GM12878 (cell line): ENCODE results near the gene GAPDHS. TPM values are rescaled to one million over a fixed set of nuclear protein-coding genes. Genes with fewer than 3 reads are reported as not detected.

Source experiments
- BHLHE40 ChIP-seq, 2 experiments: fragments of 450-650 bp in 1 of 2; IDR thresholded peaks; 2 replicates each; pipeline ENCODE4 v1.6.1; 2011 to 2017; ENCODE audit warnings: low read depth in 2 of 2, borderline replicate concordance in 1 of 2, improper control_type of control experiment in 1 of 2, low read length in 1 of 2, mild to moderate bottlenecking in 1 of 2
- CEBPB ChIP-seq, 2 experiments: fragments of 150-350 bp in 1 of 2; IDR thresholded peaks; 2 replicates each; pipeline ENCODE4 v1.6.1; 2012 to 2014; ENCODE audit warnings: low read depth in 2 of 2, low read length in 2 of 2, borderline replicate concordance in 1 of 2, inconsistent platforms in 1 of 2
- CREM ChIP-seq: IDR thresholded peaks from 2 replicates; pipeline ENCODE4 v1.6.1; 2014; ENCODE audit warnings: antibody characterized with exemption, low read depth
- KLF5 ChIP-seq: fragments of 450-650 bp; IDR thresholded peaks from 2 replicates; pipeline ENCODE4 v1.6.1; 2014; ENCODE audit warnings: mild to moderate bottlenecking; ENCODE audit not compliant: partially characterized antibody
- MAX ChIP-seq: IDR thresholded peaks from 2 replicates; pipeline ENCODE4 v1.6.1; 2012; ENCODE audit warnings: low read depth, low read length, improper control_type of control experiment
- MXI1 ChIP-seq: fragments of 150-350 bp; IDR thresholded peaks from 2 replicates; pipeline ENCODE4 v1.6.1; 2011; ENCODE audit warnings: low read depth, mild to moderate bottlenecking, inconsistent platforms, low read length, improper control_type of control experiment
- RCOR1 ChIP-seq: conservative IDR thresholded peaks from 2 replicates; pipeline ENCODE4 v1.6.1; 2012; ENCODE audit warnings: low read depth, low read length, improper control_type of control experiment
- polyA plus RNA-seq, 11 experiments: library from polyadenylated mRNA; depleted of rRNA in 4 of 11; unstranded in 6 of 11; stranded (reverse) in 5 of 11; fragments of >200 nt; fragmentation: Nextera tagmentation in 4 of 11; fragmentation: Illumina TruSeq in 1 of 11; extraction: Ambion mirVana in 4 of 11; extraction: Trizol in 1 of 11; gene quantifications; 1 replicate in 1 of 11; 2 replicates in 10 of 11; pipeline versions ENCODE4 v1.2.1 to v1.2.3, GENCODE V29; 2011 to 2016; ENCODE audit warnings: inconsistent platforms in 2 of 11, missing spikeins in 2 of 11, low read depth in 1 of 11
- total RNA-seq, 4 experiments: library from RNA; depleted of rRNA in 3 of 4; stranded (reverse); fragments of >200 nt in 3 of 4; fragmentation: Illumina TruSeq in 1 of 4; extraction: Trizol in 1 of 4; gene quantifications; 2 replicates each; pipeline versions ENCODE4 v1.2.1 to v1.2.3, GENCODE V29; 2013 to 2021
- TF ChIP-seq, protein P1 (sequence below): fragments of 450-650 bp; IDR thresholded peaks from 2 replicates; pipeline ENCODE4 v1.6.1; 2017; ENCODE audit warnings: mild to moderate bottlenecking
- TF ChIP-seq, protein P2 (sequence below): fragments of 450-650 bp; IDR thresholded peaks from 2 replicates; pipeline ENCODE4 v1.6.1; 2017; ENCODE audit warnings: low read depth, mild to moderate bottlenecking, moderate library complexity
- TF ChIP-seq, protein P3 (sequence below): fragments of 150-350 bp; IDR thresholded peaks from 2 replicates; pipeline ENCODE4 v1.6.1; 2016; ENCODE audit warnings: low read depth, low read length
- TF ChIP-seq, protein P4 (sequence below): fragments of 450-650 bp; IDR thresholded peaks from 2 replicates; pipeline ENCODE4 v1.6.1; 2017; ENCODE audit warnings: mild to moderate bottlenecking, low read depth, inconsistent platforms; ENCODE audit not compliant: poor library complexity, severe bottlenecking
- TF ChIP-seq, protein P5 (sequence below): fragments of 450-650 bp; formaldehyde crosslinking; IDR thresholded peaks from 2 replicates; pipeline ENCODE4 v1.4.0; 2020; ENCODE audit warnings: mild to moderate bottlenecking, moderate library complexity

The GAPDHS gene
- total and polyA plus RNA-seq, 10 of the 15 experiments (the other 5 are each of a cell fraction or from before 2014, with no cell fraction given), result 0.08 TPM; not detected in 9

DNA sequence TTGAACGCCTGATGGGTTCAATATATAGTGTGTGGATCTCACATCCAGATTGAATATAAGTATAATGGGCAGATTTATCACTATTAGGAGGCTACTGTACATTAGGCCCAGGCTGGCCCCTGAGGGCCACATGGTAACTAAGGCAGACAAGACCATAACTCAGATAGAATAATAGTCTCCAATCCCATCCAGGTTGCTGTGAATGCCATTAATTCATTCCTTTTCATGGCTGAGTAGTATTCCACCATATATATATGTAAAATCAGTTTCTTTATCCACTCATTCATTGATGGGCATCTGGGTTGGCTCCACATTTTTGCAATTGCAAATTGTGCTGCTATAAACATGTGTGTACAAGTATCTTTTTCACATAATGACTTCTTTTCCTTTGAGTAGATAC lies 44.7 kb downstream of the GAPDHS start (continued):
- TF ChIP-seq, protein P1, sequence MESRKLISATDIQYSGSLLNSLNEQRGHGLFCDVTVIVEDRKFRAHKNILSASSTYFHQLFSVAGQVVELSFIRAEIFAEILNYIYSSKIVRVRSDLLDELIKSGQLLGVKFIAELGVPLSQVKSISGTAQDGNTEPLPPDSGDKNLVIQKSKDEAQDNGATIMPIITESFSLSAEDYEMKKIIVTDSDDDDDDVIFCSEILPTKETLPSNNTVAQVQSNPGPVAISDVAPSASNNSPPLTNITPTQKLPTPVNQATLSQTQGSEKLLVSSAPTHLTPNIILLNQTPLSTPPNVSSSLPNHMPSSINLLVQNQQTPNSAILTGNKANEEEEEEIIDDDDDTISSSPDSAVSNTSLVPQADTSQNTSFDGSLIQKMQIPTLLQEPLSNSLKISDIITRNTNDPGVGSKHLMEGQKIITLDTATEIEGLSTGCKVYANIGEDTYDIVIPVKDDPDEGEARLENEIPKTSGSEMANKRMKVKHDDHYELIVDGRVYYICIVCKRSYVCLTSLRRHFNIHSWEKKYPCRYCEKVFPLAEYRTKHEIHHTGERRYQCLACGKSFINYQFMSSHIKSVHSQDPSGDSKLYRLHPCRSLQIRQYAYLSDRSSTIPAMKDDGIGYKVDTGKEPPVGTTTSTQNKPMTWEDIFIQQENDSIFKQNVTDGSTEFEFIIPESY, result no peak
- no peak for TF ChIP-seq MAX
- TF ChIP-seq, protein P2, sequence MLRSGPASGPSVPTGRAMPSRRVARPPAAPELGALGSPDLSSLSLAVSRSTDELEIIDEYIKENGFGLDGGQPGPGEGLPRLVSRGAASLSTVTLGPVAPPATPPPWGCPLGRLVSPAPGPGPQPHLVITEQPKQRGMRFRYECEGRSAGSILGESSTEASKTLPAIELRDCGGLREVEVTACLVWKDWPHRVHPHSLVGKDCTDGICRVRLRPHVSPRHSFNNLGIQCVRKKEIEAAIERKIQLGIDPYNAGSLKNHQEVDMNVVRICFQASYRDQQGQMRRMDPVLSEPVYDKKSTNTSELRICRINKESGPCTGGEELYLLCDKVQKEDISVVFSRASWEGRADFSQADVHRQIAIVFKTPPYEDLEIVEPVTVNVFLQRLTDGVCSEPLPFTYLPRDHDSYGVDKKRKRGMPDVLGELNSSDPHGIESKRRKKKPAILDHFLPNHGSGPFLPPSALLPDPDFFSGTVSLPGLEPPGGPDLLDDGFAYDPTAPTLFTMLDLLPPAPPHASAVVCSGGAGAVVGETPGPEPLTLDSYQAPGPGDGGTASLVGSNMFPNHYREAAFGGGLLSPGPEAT, result no peak
- no peak for TF ChIP-seq KLF5
- TF ChIP-seq, protein P3, sequence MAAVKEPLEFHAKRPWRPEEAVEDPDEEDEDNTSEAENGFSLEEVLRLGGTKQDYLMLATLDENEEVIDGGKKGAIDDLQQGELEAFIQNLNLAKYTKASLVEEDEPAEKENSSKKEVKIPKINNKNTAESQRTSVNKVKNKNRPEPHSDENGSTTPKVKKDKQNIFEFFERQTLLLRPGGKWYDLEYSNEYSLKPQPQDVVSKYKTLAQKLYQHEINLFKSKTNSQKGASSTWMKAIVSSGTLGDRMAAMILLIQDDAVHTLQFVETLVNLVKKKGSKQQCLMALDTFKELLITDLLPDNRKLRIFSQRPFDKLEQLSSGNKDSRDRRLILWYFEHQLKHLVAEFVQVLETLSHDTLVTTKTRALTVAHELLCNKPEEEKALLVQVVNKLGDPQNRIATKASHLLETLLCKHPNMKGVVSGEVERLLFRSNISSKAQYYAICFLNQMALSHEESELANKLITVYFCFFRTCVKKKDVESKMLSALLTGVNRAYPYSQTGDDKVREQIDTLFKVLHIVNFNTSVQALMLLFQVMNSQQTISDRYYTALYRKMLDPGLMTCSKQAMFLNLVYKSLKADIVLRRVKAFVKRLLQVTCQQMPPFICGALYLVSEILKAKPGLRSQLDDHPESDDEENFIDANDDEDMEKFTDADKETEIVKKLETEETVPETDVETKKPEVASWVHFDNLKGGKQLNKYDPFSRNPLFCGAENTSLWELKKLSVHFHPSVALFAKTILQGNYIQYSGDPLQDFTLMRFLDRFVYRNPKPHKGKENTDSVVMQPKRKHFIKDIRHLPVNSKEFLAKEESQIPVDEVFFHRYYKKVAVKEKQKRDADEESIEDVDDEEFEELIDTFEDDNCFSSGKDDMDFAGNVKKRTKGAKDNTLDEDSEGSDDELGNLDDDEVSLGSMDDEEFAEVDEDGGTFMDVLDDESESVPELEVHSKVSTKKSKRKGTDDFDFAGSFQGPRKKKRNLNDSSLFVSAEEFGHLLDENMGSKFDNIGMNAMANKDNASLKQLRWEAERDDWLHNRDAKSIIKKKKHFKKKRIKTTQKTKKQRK, result no peak
- no peak for TF ChIP-seq BHLHE40 (IDR thresholded peaks at IDR 0.05; ENCODE audit: borderline replicate concordance in 1 of 2, low read depth in 2 of 2, low read length in 1 of 2)
- TF ChIP-seq, protein P4, sequence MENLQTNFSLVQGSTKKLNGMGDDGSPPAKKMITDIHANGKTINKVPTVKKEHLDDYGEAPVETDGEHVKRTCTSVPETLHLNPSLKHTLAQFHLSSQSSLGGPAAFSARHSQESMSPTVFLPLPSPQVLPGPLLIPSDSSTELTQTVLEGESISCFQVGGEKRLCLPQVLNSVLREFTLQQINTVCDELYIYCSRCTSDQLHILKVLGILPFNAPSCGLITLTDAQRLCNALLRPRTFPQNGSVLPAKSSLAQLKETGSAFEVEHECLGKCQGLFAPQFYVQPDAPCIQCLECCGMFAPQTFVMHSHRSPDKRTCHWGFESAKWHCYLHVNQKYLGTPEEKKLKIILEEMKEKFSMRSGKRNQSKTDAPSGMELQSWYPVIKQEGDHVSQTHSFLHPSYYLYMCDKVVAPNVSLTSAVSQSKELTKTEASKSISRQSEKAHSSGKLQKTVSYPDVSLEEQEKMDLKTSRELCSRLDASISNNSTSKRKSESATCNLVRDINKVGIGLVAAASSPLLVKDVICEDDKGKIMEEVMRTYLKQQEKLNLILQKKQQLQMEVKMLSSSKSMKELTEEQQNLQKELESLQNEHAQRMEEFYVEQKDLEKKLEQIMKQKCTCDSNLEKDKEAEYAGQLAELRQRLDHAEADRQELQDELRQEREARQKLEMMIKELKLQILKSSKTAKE, result no peak
- TF ChIP-seq, protein P5, sequence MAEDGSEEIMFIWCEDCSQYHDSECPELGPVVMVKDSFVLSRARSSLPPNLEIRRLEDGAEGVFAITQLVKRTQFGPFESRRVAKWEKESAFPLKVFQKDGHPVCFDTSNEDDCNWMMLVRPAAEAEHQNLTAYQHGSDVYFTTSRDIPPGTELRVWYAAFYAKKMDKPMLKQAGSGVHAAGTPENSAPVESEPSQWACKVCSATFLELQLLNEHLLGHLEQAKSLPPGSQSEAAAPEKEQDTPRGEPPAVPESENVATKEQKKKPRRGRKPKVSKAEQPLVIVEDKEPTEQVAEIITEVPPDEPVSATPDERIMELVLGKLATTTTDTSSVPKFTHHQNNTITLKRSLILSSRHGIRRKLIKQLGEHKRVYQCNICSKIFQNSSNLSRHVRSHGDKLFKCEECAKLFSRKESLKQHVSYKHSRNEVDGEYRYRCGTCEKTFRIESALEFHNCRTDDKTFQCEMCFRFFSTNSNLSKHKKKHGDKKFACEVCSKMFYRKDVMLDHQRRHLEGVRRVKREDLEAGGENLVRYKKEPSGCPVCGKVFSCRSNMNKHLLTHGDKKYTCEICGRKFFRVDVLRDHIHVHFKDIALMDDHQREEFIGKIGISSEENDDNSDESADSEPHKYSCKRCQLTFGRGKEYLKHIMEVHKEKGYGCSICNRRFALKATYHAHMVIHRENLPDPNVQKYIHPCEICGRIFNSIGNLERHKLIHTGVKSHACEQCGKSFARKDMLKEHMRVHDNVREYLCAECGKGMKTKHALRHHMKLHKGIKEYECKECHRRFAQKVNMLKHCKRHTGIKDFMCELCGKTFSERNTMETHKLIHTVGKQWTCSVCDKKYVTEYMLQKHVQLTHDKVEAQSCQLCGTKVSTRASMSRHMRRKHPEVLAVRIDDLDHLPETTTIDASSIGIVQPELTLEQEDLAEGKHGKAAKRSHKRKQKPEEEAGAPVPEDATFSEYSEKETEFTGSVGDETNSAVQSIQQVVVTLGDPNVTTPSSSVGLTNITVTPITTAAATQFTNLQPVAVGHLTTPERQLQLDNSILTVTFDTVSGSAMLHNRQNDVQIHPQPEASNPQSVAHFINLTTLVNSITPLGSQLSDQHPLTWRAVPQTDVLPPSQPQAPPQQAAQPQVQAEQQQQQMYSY (CRISPR knock-in tag), result no peak
- TF ChIP-seq CREM, result no peak
- no peak for TF ChIP-seq CEBPB (IDR thresholded peaks at IDR 0.05; ENCODE audit: borderline replicate concordance in 1 of 2, low read depth in 2 of 2, low read length in 2 of 2)
- no peak for TF ChIP-seq RCOR1
- no peak for TF ChIP-seq MXI1
